ENCODE data around the gene MOBP. TPM values are rescaled to one million over a fixed set of nuclear protein-coding genes. Genes with fewer than 3 reads are reported as not detected.
"Not testable (repeated sequence)": the region's sequence is repeated elsewhere in the genome, so short reads cannot be mapped to it uniquely, and the experiment has no call there.

MOBP gene, protein sequence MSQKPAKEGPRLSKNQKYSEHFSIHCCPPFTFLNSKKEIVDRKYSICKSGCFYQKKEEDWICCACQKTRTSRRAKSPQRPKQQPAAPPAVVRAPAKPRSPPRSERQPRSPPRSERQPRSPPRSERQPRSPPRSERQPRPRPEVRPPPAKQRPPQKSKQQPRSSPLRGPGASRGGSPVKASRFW
- total RNA-seq (under 1 TPM in 1 of 2 donors, not detected in 1; 0.23 TPM), polyA plus RNA-seq (under 1 TPM in 1 of 2 donors, not detected in 1; 0.03 TPM)
- long read RNA-seq, donor 1 = 0 reads
- long read RNA-seq, donor 2 = 0 reads

DNA sequence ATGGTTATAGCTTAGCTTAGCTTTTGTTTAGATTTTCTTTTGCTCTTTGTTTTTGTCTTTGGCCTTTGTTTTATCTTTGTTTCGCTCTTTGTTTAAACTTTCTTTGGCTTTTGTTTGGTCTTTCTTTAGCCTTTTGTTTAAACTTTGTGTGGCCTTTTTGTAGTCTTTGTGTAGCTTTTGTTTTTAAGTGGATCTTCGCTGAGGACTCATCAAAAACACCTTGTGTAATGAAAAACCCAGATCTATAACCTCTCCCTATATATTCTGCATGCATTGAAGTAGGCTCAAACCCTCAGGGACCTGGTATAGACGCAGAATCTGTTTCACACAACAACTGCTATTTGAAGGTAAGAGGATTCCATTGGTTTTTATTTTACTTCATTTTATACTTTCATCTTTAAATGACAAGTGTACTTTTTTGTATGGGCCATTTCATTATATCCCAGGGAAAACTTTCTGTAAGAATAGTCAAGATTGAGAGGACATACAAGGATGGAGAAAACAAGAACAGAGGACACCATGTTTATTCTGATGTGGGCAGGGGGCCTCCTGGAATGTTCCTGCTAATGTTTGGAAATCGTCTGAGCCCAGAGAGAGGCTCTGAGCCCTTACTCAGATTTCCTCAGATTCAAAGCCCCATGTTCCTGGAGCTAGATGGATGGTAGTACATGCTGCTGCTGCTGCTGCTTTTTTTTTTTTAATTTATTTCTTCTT, at the start of gene MOBP:
Gene MOBP (plus strand): TSS at position 287 of the 714 bp plus-strand sequence. CDS start 34,390 bp downstream, outside the sequence.
- H3K4me1 ChIP-seq (ENCODE audit: control insufficient read depth in 1 of 2, insufficient read depth in 2 of 2, low read length in 2 of 2) = no peaks in the 10 kb centered on the region
- H3K9me3 ChIP-seq (ENCODE audit: control insufficient read depth, low read length) = no peaks in the 10 kb centered on the region
- no peak within 1 kb of the TSS for H3K4me3 ChIP-seq (ENCODE audit: low read length in 2 of 2)
- H3K27ac ChIP-seq (ENCODE audit: low read depth in 1 of 2, low read length in 2 of 2) = no peak within 1 kb of the TSS
- no peaks in the 10 kb centered on the region for H3K27me3 ChIP-seq (ENCODE audit: control insufficient read depth in 1 of 2, insufficient read depth in 2 of 2, low read length in 1 of 2)
- ATAC-seq (ENCODE audit: low FRiP score) = no peak
- WGBS, 2 donors = 35 to 40% methylated on average over 4 of the region's 4 CpGs
- DNase-seq = no peak
- intact Hi-C loops (cut with DNase I) = no loop called here
- no peaks in the 10 kb centered on the region for H3K36me3 ChIP-seq (ENCODE audit: control insufficient read depth in 1 of 2, insufficient read depth in 2 of 2, low read length in 1 of 2)

DNA sequence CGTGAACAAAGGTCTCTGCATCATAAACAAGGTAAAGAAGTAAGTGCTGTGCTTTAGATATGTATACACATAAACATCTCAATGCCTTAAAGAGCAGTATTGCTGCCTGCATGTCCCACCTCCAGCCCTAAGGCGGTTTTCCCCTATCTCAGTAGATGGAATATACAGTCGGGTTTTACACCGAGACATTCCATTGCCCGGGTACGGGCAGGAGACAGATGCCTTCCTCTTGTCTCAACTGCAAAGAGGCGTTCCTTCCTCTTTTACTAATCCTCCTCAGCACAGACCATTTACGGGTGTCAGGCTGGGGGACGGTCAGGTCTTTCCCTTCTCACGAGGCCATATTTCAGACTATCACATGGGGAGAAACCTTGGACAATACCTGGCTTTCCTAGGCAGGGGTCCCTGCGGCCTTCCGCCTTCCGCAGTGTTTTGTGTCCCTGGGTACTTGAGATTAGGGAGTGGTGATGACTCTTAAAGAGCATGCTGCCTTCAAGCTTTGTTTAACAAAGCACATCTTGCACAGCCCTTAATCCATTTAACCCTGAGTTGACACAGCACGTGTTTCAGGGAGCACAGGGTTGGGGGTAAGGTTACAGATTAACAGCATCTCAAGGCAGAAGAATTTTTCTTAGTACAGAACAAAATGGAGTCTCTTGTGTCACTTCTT, 48.8 kb upstream of the MOBP start:
- H3K36me3 ChIP-seq (ENCODE audit: control insufficient read depth in 1 of 2, insufficient read depth in 2 of 2, low read length in 1 of 2); H3K4me1 ChIP-seq (ENCODE audit: control insufficient read depth in 1 of 2, insufficient read depth in 2 of 2, low read length in 2 of 2); DNase-seq; intact Hi-C loops (cut with DNase I); ATAC-seq (ENCODE audit: low FRiP score); H3K4me3 ChIP-seq (ENCODE audit: low read length in 2 of 2); H3K9me3 ChIP-seq (ENCODE audit: control insufficient read depth, low read length); H3K27ac ChIP-seq (ENCODE audit: low read depth in 1 of 2, low read length in 2 of 2); H3K27me3 ChIP-seq (ENCODE audit: control insufficient read depth in 1 of 2, insufficient read depth in 2 of 2, low read length in 1 of 2): not testable (repeated sequence)
- WGBS, 2 donors = 56 to 63% methylated on average over 13 to 14 of the region's 14 CpGs

DNA sequence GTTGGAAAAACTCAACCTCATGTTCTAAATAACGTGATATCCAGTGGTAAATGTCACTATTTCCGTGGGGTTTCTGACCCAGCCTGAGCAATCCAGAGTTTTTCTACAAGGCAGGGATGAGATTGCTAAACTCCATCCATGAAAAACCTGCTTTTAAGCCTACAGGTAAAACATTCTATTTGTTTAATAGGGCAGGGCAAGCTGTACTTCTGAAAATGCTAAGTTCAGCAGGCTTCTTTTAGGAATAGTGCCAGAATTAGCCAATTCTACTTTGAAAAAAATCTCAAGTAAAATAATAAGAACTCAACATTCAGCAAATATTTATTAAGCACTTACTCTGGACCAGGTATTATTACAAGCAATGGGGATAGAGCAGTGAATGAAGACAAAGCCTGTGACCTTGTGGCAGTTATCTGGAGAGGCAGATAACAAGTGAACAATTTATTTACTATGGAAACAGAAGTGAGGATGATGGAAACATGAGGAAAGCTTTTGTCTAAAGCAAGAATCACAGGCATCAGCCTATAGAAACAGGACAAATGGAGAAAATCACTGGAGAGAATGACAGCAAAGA, 47.7 kb upstream of the MOBP start:
- ATAC-seq (ENCODE audit: low FRiP score) (no peak), DNase-seq (no peak)
- H3K4me1 ChIP-seq (ENCODE audit: control insufficient read depth in 1 of 2, insufficient read depth in 2 of 2, low read length in 2 of 2) = no peaks in the 10 kb centered on the region
- no peaks in the 10 kb centered on the region for H3K27me3 ChIP-seq (ENCODE audit: control insufficient read depth in 1 of 2, insufficient read depth in 2 of 2, low read length in 1 of 2)
- H3K36me3 ChIP-seq (ENCODE audit: control insufficient read depth in 1 of 2, insufficient read depth in 2 of 2, low read length in 1 of 2) = no peaks in the 10 kb centered on the region
- intact Hi-C loops (cut with DNase I) = no loop called here
- WGBS, 2 donors = 95 to 98% methylated on average over 2 of the region's 2 CpGs
- H3K9me3 ChIP-seq (ENCODE audit: control insufficient read depth, low read length) = no peaks in the 10 kb centered on the region
- no peak overlapping the region for H3K4me3 ChIP-seq (ENCODE audit: low read length in 2 of 2)
- no peak overlapping the region for H3K27ac ChIP-seq (ENCODE audit: low read depth in 1 of 2, low read length in 2 of 2)

- ATAC-seq (ENCODE audit: low FRiP score) (no peak), DNase-seq (no peak)
- Histone ChIP-seq H3K4me3 (ENCODE audit: low read length in 2 of 2) (no peak overlapping the region), H3K27ac (ENCODE audit: low read depth in 1 of 2, low read length in 2 of 2) (no peak overlapping the region), H3K36me3 (ENCODE audit: control insufficient read depth in 1 of 2, insufficient read depth in 2 of 2, low read length in 1 of 2) (no peaks in the 10 kb centered on the region), H3K9me3 (ENCODE audit: control insufficient read depth, low read length) (no peaks in the 10 kb centered on the region), H3K4me1 (ENCODE audit: control insufficient read depth in 1 of 2, insufficient read depth in 2 of 2, low read length in 2 of 2) (no peaks in the 10 kb centered on the region), H3K27me3 (ENCODE audit: control insufficient read depth in 1 of 2, insufficient read depth in 2 of 2, low read length in 1 of 2) (no peaks in the 10 kb centered on the region)
- 92 to 93% methylated on average over 2 of the region's 2 CpGs for WGBS, 2 donors
- intact Hi-C loops (cut with DNase I) = no loop called here
These were observed 46.9 kb upstream of the MOBP start for GRCh38 chr3:39420543-39420942.

GRCh38 chr3:39423436-39423970, 44.0 kb upstream of the MOBP start:
- 33 to 45% methylated on average over 1 of the region's 1 CpG for WGBS, 2 donors
- ATAC-seq (ENCODE audit: low FRiP score) = no peak
- intact Hi-C loops (cut with DNase I) = no loop called here

DNA sequence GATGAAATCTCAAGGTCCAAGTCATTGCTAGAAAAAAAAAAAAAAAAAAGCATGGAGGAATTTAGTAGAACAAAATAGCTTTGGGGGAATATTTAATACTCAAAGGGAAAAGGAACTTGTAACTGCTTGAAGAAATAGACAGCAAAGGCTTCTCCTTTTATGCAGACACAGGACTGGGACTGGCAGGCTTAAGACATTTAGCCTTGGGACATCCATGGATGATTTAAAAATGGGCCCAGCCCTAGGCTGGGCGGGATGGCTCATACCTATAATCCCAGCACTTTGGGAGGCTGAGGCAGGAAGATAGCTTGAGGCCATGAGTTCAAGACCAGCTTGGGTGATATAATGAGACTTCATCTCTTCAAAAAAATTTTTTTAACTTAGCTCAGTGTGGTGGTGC, 41.2 kb upstream of the MOBP start:
- no peak for ATAC-seq (ENCODE audit: low FRiP score)
- 0 to 92% methylated on average over 1 of the region's 1 CpG for WGBS, 2 donors
- peaks cover 2% of the 10 kb centered on the region for H3K9me3 ChIP-seq (ENCODE audit: control insufficient read depth, low read length)
- intact Hi-C loops (cut with DNase I) = no loop called here
- no peaks in the 10 kb centered on the region for H3K4me1 ChIP-seq (ENCODE audit: control insufficient read depth in 1 of 2, insufficient read depth in 2 of 2, low read length in 2 of 2)
- H3K27me3 ChIP-seq (ENCODE audit: control insufficient read depth in 1 of 2, insufficient read depth in 2 of 2, low read length in 1 of 2) = no peaks in the 10 kb centered on the region
- no peaks in the 10 kb centered on the region for H3K36me3 ChIP-seq (ENCODE audit: control insufficient read depth in 1 of 2, insufficient read depth in 2 of 2, low read length in 1 of 2)
- no peak overlapping the region for H3K27ac ChIP-seq (ENCODE audit: low read depth in 1 of 2, low read length in 2 of 2)
- no peak overlapping the region for H3K4me3 ChIP-seq (ENCODE audit: low read length in 2 of 2)
- no peak for DNase-seq

More at GRCh38 chr3:39423436-39423970, 44.0 kb upstream of the MOBP start:
- no peak for DNase-seq
- Histone ChIP-seq H3K4me1 (ENCODE audit: control insufficient read depth in 1 of 2, insufficient read depth in 2 of 2, low read length in 2 of 2) (no peaks in the 10 kb centered on the region), H3K36me3 (ENCODE audit: control insufficient read depth in 1 of 2, insufficient read depth in 2 of 2, low read length in 1 of 2) (no peaks in the 10 kb centered on the region), H3K27me3 (ENCODE audit: control insufficient read depth in 1 of 2, insufficient read depth in 2 of 2, low read length in 1 of 2) (no peaks in the 10 kb centered on the region), H3K4me3 (ENCODE audit: low read length in 2 of 2) (no peak overlapping the region), H3K9me3 (ENCODE audit: control insufficient read depth, low read length) (peaks cover 2% of the 10 kb centered on the region), H3K27ac (ENCODE audit: low read depth in 1 of 2, low read length in 2 of 2) (no peak overlapping the region)

GRCh38 chr3:39427506-39427905, 40.0 kb upstream of the MOBP start:
- Histone ChIP-seq H3K9me3 (ENCODE audit: control insufficient read depth, low read length) (peaks cover 2% of the 10 kb centered on the region), H3K27ac (ENCODE audit: low read depth in 1 of 2, low read length in 2 of 2) (no peak overlapping the region), H3K36me3 (ENCODE audit: control insufficient read depth in 1 of 2, insufficient read depth in 2 of 2, low read length in 1 of 2) (no peaks in the 10 kb centered on the region), H3K4me1 (ENCODE audit: control insufficient read depth in 1 of 2, insufficient read depth in 2 of 2, low read length in 2 of 2) (no peaks in the 10 kb centered on the region), H3K27me3 (ENCODE audit: control insufficient read depth in 1 of 2, insufficient read depth in 2 of 2, low read length in 1 of 2) (no peaks in the 10 kb centered on the region), H3K4me3 (ENCODE audit: low read length in 2 of 2) (no peak overlapping the region)
- 79 to 98% methylated on average over 1 of the region's 1 CpG for WGBS, 2 donors
- ATAC-seq (ENCODE audit: low FRiP score) = no peak
- no peak for DNase-seq
- intact Hi-C loops (cut with DNase I) = no loop called here

DNA sequence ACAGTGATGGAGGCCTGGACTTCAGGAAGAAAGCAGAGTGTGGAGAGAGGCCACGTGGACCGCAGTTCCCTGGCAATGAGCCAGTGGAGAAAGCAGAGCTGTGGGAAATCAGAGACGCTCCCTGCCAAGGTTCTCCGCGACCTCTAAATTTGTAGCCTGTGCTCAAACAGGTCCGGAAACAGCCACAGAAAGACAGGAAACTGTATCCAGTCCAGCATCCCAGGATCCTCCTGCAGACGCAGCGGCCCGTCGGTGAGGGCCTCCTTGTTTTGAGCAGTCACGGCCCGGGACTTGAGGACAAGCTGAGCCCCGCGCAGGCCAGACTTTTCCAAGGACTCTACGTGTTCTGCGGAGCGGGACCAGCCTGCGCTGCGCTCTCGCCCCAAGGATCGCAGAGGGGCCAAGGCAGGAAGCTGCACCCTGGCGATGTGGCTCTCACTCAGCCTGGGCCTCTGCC, 38.7 kb upstream of the MOBP start:
- peaks cover 2% of the 10 kb centered on the region for H3K9me3 ChIP-seq (ENCODE audit: control insufficient read depth, low read length)
- no peaks in the 10 kb centered on the region for H3K4me1 ChIP-seq (ENCODE audit: control insufficient read depth in 1 of 2, insufficient read depth in 2 of 2, low read length in 2 of 2)
- ATAC-seq (ENCODE audit: low FRiP score) (peak; percentile 13), DNase-seq (no peak)
- H3K36me3 ChIP-seq (ENCODE audit: control insufficient read depth in 1 of 2, insufficient read depth in 2 of 2, low read length in 1 of 2) = no peaks in the 10 kb centered on the region
- no peak overlapping the region for H3K27ac ChIP-seq (ENCODE audit: low read depth in 1 of 2, low read length in 2 of 2)
- 59 to 61% methylated on average over 22 of the region's 22 CpGs for WGBS, 2 donors
- no peaks in the 10 kb centered on the region for H3K27me3 ChIP-seq (ENCODE audit: control insufficient read depth in 1 of 2, insufficient read depth in 2 of 2, low read length in 1 of 2)
- intact Hi-C loops (cut with DNase I) = no loop called here
- no peak overlapping the region for H3K4me3 ChIP-seq (ENCODE audit: low read length in 2 of 2)

All from aorta (tissue), 5 donors.